OCI-LY3 (cell line): ENCODE results near the gene COL12A1.
A peak's percentile ranks its signal among the peaks of the same experiment; 100 is the strongest.

Experiments
- H2AFZ ChIP-seq: fragments of 200-600, 300-600 bp; shearing (Covaris generic); 2 replicates; pipeline ENCODE4 v1.6.0; 2014; ENCODE audit warnings: antibody characterized with exemption, low read depth, low read length
- H3K27ac ChIP-seq: fragments of 200-600, 300-600 bp; sonication (generic); 2 replicates; pipeline ENCODE4 v1.5.1; 2014; ENCODE audit warnings: mild to moderate bottlenecking, low read length, moderate library complexity, mixed read lengths
- H3K27me3 ChIP-seq: fragments of 200-600, 300-600 bp; sonication (generic); 2 replicates; pipeline ENCODE4 v1.6.1; 2014; ENCODE audit warnings: low read depth, low read length, mixed read lengths
- H3K36me3 ChIP-seq: fragments of 200-600, 300-600 bp; sonication (generic); replicated peaks from 2 replicates; pipeline ENCODE3; 2014; ENCODE audit warnings: low read depth, low read length, mixed read lengths
- H3K4me1 ChIP-seq: fragments of 300-600, 200-600 bp; sonication (generic); 2 replicates; pipeline ENCODE4 v1.6.1; 2014; ENCODE audit warnings: low read length, mixed read lengths
- H3K4me2 ChIP-seq: fragments of 200-600, 300-600 bp; sonication (generic); 2 replicates; pipeline ENCODE4 v1.6.1; 2014; ENCODE audit warnings: low read length, mixed read lengths
- H3K4me3 ChIP-seq: fragments of 300-600, 200-600 bp; sonication (generic); 2 replicates; pipeline ENCODE4 v1.5.1; 2014; ENCODE audit warnings: antibody characterized with exemption, mild to moderate bottlenecking, low read length, moderate library complexity
- H3K79me2 ChIP-seq: fragments of 300-600, 200-600 bp; shearing (Covaris generic); 2 replicates; pipeline ENCODE4 v1.6.1; 2014; ENCODE audit warnings: mild to moderate bottlenecking, low read length, mixed read lengths
- H3K9ac ChIP-seq: fragments of 300-600, 200-600 bp; shearing (Covaris generic); 2 replicates; pipeline ENCODE4 v1.6.0; 2014; ENCODE audit warnings: mild to moderate bottlenecking, low read length, moderate library complexity
- H3K9me3 ChIP-seq: fragments of 200-600, 300-600 bp; shearing (Covaris generic); 2 replicates; pipeline ENCODE4 v1.6.1; 2014; ENCODE audit warnings: low read length, mixed read lengths; ENCODE audit not compliant: insufficient read depth
- H4K20me1 ChIP-seq: fragments of 200-600, 300-600 bp; sonication (generic); 2 replicates; pipeline ENCODE4 v1.6.1; 2016; ENCODE audit warnings: low read length, mixed read lengths; ENCODE audit not compliant: insufficient read depth
- EZH2phosphoT487 ChIP-seq: fragments of 200-600 bp; shearing (Covaris generic); IDR thresholded peaks from 2 replicates; pipeline ENCODE4 v1.6.1; 2018; ENCODE audit warnings: antibody characterized with exemption, mixed run types, low read depth
- TF ChIP-seq, protein P1 (sequence below): fragments of 200-600, 300-600 bp; sonication (generic); IDR thresholded peaks from 2 replicates; pipeline ENCODE4 v1.5.1; 2014; ENCODE audit warnings: antibody characterized with exemption, low read length, low read depth

COL12A1 gene

DNA sequence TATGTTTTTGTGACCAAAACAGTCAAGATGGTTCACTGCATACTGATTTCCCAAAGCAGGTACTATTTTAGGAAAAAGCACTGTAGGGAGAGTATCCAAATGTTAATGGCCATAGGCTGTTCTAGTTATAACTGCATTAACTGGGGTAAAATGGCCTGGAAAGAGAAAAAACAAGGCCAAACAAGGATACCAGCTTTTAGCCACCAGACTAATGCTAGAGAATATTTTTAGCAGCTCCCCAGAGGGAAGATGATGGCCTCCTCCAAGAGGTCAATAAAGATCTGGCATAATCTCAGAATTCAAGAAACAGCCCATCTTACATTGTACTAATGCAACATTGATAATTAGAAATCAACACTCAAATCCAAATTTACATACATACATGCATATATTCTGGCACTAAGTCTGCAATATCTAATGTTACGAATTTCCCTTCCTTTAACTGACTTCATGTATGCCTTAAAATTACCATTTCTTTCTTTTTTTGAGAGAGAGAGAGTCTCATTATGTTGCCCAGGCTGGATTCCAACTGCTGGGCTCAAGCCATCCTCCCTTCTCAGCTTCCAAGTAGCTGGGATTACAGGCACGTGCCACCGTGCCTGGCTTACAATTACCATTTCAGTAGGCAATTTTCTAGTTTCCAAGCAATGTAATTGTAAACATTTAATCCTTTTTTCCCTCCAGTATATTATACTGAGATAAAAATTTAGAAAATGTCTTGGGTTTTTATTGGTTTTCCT lies 28.4 kb upstream of the COL12A1 start:
- peaks cover 24% of the 10 kb centered on the region for H3K36me3 ChIP-seq
- no peaks in the 10 kb centered on the region for H3K9me3 ChIP-seq
- H2AFZ ChIP-seq, result no peak overlapping the region
- no peaks in the 10 kb centered on the region for H3K79me2 ChIP-seq
- no peak overlapping the region for H3K9ac ChIP-seq
- peaks cover 3% of the 10 kb centered on the region; the same call in 1 of the 2 replicates for H3K4me1 ChIP-seq
- H3K27ac ChIP-seq, result no peak overlapping the region
- TF ChIP-seq, protein P1, sequence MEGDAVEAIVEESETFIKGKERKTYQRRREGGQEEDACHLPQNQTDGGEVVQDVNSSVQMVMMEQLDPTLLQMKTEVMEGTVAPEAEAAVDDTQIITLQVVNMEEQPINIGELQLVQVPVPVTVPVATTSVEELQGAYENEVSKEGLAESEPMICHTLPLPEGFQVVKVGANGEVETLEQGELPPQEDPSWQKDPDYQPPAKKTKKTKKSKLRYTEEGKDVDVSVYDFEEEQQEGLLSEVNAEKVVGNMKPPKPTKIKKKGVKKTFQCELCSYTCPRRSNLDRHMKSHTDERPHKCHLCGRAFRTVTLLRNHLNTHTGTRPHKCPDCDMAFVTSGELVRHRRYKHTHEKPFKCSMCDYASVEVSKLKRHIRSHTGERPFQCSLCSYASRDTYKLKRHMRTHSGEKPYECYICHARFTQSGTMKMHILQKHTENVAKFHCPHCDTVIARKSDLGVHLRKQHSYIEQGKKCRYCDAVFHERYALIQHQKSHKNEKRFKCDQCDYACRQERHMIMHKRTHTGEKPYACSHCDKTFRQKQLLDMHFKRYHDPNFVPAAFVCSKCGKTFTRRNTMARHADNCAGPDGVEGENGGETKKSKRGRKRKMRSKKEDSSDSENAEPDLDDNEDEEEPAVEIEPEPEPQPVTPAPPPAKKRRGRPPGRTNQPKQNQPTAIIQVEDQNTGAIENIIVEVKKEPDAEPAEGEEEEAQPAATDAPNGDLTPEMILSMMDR, result no peak
- no peak for TF ChIP-seq EZH2phosphoT487
- no peak overlapping the region for H3K4me2 ChIP-seq
- H4K20me1 ChIP-seq, result no peaks in the 10 kb centered on the region
- H3K27me3 ChIP-seq, result no peaks in the 10 kb centered on the region
- H3K4me3 ChIP-seq, result no peak overlapping the region

DNA sequence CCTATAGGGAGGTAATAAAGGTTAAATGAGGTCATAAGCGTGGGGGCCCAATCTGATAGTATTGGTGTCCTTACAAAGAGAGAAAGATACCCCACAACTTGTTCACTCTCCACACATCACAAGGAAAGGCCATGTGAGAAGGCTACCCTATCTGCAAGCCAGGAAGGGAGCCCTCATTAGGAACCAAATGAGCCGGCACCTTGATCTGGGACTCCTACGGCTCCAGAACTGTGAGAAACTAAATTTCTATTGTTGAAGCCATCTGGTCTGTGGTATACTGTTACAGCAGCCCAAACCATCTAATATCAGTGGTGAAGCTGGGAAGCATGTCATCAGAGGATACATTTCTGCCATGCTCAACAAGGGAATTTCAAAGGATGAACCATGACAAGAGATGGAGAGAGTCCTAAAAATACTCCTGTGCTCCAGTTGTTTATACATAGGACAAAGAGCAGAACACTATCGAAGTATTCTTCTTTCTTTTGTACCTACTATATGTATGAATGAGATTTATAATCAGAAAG lies 27.3 kb upstream of the COL12A1 start:
- no peaks in the 10 kb centered on the region for H3K79me2 ChIP-seq
- no peak overlapping the region for H2AFZ ChIP-seq
- no peaks in the 10 kb centered on the region for H4K20me1 ChIP-seq
- no peak overlapping the region for H3K27ac ChIP-seq
- TF ChIP-seq, protein P1, result no peak
- no peak for TF ChIP-seq EZH2phosphoT487
- peaks cover 3% of the 10 kb centered on the region; the same call in 1 of the 2 replicates for H3K4me1 ChIP-seq
- H3K9me3 ChIP-seq, result no peaks in the 10 kb centered on the region
- H3K4me2 ChIP-seq, result no peak overlapping the region
- H3K4me3 ChIP-seq, result no peak overlapping the region
- no peaks in the 10 kb centered on the region for H3K27me3 ChIP-seq
- no peak overlapping the region for H3K9ac ChIP-seq
- peaks cover 20% of the 10 kb centered on the region for H3K36me3 ChIP-seq

DNA sequence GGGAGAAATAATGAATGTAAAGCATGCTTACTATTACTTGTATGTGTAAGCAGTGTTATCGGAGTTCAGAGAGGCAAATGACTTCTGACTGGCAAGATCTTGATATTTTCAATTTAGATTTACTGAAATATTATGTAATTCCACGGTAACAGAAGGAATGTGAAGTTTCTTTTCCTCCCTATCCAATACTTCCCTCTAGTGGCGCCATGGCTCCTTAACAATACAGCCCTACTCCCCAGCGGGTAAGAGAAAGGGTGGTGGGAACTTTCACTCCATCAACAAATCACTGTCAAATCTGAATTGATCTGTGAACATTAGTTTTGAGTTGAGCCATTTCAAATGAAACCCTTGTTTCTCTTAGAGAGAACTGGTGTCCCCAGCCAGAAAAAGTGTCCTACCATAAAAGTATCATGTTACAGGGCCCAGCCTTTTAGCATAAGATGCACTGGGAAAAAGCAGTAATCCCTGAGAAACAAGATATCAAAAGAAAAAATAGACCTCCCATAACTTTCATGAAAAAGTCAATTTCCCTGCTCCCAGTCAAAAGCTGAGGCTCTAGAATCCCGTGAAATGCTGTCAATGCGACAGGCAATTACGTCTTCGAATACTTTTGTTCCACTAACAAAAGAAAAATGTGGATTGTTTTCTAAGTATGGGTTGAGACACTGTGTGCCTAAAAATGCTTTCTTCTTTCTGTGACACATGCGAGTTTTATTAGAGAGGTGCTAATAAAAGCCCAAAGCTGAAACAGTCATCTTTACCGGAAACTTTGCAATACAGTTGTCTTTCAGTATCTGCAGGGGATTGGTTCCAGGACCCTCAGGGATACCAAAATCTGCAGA lies 24.9 kb upstream of the COL12A1 start:
- Histone ChIP-seq H3K9ac (no peak overlapping the region), H3K4me3 (no peak overlapping the region)

More for the DNA sequence above, 24.9 kb upstream of the COL12A1 start:
- Histone ChIP-seq H3K36me3 (no peaks in the 10 kb centered on the region), H3K4me1 (peaks cover 3% of the 10 kb centered on the region; the same call in 1 of the 2 replicates), H3K4me2 (peak overlapping the region; percentile 2; the same call in 1 of the 2 replicates), H2AFZ (no peak overlapping the region), H3K9me3 (no peaks in the 10 kb centered on the region), H4K20me1 (no peaks in the 10 kb centered on the region), H3K27me3 (no peaks in the 10 kb centered on the region), H3K27ac (no peak overlapping the region), H3K79me2 (no peaks in the 10 kb centered on the region)
- no peak for TF ChIP-seq EZH2phosphoT487
- TF ChIP-seq, protein P1, result peak; percentile 73
